ENCODE data around the gene CDC42BPB.

CDC42BPB gene

GRCh38 chr14:103014466-103015228 lies 42.7 kb downstream of the CDC42BPB start:
- no peak for TF ChIP-seq CTCF (IDR thresholded peaks at IDR 0.05)

- TF ChIP-seq CTCF (IDR thresholded peaks at IDR 0.05): no peak
Measured at GRCh38 chr14:103013028-103013427, 44.3 kb downstream of the CDC42BPB start.

- no peak for TF ChIP-seq CTCF (IDR thresholded peaks at IDR 0.05)
Measured at GRCh38 chr14:103009559-103009958, 47.8 kb downstream of the CDC42BPB start.

- no peak for TF ChIP-seq CTCF (IDR thresholded peaks at IDR 0.05)
Measured at GRCh38 chr14:103008768-103009357, 48.5 kb downstream of the CDC42BPB start.

- no peak for TF ChIP-seq CTCF (IDR thresholded peaks at IDR 0.05)
Measured at GRCh38 chr14:103008126-103008525, 49.2 kb downstream of the CDC42BPB start.

GRCh38 chr14:103007555-103007954 lies 49.8 kb downstream of the CDC42BPB start:
- no peak for TF ChIP-seq CTCF (IDR thresholded peaks at IDR 0.05)

GRCh38 chr14:103006991-103007520 lies 50.3 kb downstream of the CDC42BPB start:
- TF ChIP-seq CTCF (IDR thresholded peaks at IDR 0.05): no peak

Data from LNCAP (cell line).